ENCODE results near the gene NEK7.

Gene NEK7

DNA sequence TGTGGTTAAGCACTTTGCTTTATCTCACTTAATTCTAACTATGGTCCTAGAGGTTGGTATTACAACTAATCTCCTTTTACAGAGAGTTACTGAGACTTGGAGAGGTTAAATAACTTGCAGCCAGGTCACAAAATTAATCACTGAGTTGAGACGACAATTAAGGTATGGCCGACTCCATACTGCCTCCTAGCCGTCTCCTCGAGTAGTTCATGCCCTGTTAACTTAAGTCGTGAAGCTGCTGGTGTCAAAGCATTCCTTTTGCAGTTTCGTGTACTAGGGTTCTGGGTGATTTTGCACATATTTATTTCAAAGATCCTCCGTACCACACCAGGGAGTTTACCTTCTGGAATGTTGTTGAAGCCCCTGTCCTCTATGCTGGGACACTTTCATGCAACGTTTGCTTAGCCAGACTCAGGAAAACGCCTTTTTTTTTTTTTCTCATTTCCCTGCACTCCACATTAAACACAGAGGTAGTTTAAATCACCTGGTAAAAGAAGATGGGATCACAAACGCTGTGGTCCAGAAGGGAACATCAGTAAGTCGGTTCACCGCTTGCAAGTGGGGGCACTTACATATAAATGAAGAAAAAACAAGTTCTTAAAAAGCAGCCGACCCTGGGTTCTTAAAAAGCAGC, 570 bp upstream of the NEK7 start:
- TF ChIP-seq, protein P1, sequence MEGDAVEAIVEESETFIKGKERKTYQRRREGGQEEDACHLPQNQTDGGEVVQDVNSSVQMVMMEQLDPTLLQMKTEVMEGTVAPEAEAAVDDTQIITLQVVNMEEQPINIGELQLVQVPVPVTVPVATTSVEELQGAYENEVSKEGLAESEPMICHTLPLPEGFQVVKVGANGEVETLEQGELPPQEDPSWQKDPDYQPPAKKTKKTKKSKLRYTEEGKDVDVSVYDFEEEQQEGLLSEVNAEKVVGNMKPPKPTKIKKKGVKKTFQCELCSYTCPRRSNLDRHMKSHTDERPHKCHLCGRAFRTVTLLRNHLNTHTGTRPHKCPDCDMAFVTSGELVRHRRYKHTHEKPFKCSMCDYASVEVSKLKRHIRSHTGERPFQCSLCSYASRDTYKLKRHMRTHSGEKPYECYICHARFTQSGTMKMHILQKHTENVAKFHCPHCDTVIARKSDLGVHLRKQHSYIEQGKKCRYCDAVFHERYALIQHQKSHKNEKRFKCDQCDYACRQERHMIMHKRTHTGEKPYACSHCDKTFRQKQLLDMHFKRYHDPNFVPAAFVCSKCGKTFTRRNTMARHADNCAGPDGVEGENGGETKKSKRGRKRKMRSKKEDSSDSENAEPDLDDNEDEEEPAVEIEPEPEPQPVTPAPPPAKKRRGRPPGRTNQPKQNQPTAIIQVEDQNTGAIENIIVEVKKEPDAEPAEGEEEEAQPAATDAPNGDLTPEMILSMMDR (IDR thresholded peaks at IDR 0.05; ENCODE audit: extremely low read depth, missing control alignments): peak; percentile 60
- DNase-seq (ENCODE audit: low spot score): peak; percentile 78

DNA sequence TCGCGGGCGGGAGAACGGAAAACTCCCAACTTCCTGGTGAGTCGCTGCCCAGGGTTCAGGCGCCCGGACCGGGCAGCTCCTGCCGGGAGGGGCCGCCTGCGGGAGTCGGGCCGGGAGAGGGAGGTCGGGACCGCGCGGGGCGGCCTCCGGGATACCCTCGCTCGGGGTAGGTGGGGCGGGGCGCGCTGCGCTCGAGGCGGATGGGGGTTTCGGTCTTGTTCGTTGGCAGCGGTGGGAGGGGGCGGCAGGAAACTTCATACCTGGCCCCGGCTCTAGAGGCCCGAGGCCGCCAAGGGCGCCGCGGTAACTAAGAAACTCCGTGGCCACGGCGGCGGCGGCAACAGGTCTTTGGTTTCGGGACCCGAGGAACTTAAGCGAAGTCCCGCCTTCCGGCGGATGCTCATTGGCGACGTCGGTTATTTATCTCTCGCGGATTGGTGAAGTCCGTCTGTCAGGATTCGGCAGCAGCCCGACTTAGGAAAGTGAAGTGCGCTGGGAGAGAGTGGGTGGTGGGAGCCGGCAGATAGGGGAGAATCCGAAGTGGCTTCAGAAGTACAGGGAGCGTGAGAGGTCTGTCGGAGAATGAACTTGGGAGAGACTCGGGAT, 546 bp downstream of the NEK7 start:
- TF ChIP-seq, protein P1 (IDR thresholded peaks at IDR 0.05; ENCODE audit: extremely low read depth, missing control alignments): no peak
- DNase-seq (ENCODE audit: low spot score): peak; percentile 88

DNA sequence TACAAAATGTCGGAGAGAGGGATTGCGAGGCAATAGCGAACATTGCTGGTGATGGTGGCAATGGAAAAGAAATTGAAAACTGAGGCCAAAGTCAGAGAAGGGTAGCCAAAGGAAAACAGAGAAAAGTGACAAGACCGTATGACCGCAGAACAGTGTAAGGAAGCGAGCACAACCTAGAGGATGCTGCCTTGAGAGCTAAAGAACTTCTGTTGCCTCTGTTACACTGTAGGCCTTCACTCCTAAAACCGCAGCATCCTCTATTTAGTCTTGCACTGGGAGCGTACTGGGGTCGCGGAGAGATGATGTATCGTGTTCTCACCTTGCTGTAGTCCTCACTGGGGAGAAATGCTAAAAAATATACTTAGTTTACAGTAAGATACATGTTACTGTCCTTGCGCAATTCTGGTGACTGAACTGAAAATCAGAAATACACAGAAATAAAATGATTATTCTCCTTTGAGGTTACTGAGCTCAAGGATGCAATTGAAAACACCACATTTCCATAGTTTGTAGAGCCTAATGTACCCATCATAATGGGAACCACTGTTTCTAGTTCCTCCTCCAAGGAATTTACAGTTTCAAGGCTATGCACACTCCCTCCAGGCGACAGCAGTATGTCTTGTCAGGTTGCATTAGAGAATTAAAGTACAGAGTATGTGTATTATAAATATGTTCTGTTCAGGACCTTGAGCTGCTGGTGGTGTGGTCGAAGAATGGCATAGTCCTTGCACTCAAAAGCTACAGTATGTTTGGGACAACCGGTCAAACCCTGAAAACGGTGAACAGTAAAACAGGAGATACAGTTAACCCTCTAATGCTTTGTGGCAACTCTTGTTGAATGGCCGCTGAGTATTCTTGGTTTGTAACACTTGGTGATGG, 1.3 kb downstream of the NEK7 start:
- TF ChIP-seq, protein P1 (IDR thresholded peaks at IDR 0.05; ENCODE audit: extremely low read depth, missing control alignments): no peak
- peak; percentile 33 for DNase-seq (ENCODE audit: low spot score)

DNA sequence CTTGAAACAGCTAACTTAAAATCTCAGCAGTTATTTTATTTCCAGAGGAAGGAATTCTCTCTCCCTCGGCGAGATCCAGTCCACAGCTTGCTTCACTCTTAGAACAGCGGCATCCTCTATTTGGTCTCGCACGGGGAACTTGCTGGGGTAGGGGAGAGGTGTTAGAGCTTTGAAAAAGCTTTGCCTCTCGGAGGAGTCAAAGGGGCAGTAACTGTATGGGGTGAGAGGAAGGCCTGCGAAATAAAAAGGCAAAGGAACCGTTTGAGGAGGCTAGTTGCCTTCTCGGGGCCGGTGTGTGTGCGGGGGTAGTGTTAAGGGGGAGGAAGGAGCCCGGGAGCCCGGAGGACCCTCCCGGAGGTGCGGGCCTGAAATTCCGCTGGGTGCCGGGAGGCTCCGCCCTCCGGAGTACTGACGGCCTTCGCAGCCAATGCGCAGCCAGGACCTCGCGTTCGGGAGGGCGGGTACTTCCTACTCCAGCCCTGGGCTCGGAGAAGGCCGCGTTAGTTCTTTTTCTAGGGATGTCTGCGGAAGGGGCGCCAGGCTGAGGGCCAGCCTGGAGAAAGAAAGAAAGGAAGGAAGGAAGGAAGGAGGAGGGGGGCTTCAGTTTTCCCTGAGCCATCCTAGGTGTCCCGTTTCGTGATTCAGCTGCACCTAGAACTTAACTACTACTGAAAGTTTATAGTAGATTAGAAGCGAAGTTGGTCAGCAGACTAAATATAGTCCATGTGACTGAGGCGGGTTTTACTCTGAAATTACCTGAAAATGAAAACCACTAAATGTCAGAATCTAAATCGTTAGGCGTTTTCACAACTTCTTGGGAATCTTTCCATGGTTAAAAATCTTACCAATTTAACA, 2.2 kb downstream of the NEK7 start:
- peak; percentile 89 for DNase-seq (ENCODE audit: low spot score)
- TF ChIP-seq, protein P1 (IDR thresholded peaks at IDR 0.05; ENCODE audit: extremely low read depth, missing control alignments): no peak

DNA sequence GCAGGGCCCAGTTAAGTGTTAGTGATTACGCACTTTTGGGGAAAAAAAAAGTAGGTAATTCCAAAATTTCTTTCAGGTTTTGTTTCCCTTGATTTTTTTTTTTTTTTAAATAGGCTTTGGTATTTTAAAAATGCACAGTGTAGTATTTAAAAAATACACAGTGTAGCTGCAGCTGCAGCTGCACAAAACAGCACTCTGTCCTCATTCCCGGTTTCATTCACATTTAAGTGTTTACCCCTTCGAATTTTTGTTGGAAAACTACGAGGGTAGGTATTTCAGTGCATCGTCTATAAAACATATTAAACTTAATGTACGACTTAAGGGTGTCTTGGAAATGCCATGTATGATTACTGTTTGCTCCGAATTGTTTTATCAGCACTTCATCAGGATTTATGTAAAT, 3.4 kb downstream of the NEK7 start:
- no peak for DNase-seq (ENCODE audit: low spot score)
- TF ChIP-seq, protein P1 (IDR thresholded peaks at IDR 0.05; ENCODE audit: extremely low read depth, missing control alignments): no peak

DNA sequence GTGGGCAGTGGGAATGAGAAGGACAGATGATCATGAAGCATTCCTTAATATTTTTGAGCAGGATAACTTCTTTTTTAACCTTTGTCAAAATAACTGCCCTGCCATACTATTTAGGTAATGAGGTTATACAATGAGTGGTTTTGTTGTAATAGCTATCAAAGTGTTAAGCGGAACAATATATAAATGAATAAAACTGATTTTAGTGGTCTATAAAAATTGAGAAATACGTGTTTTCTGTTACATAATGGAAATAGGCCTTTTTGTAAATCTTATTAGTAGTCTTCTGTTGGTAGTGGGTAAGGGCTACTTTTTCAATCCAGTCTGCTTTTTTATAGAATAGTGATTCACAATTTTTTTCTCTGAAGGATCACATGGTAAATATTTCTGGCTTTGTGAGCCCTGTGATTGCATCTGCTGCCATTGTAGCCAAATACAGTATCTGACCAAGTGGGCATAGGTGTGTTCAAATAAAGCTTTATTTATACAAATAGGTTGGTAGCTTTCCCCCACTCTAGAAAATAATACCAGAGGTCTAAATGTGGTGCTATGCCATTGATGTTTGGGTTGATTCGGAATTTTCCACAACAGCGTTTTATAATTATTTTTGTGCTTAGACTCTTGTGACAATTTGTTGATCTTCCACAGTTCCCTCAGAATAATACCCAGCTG, 4.3 kb downstream of the NEK7 start:
- TF ChIP-seq, protein P1 (IDR thresholded peaks at IDR 0.05; ENCODE audit: extremely low read depth, missing control alignments): no peak

More for the DNA sequence above, 4.3 kb downstream of the NEK7 start:
- DNase-seq (ENCODE audit: low spot score): no peak

Measured in GM20000 (cell line).